HG03159 (cell line): ENCODE data around the gene TEX264.

ENCODE experiments used
- ATAC-seq: cut with Tn5 transposase; IDR thresholded peaks from one replicate; pipeline ENCODE4 v1.9.1; 2021; ENCODE audit warnings: mild to moderate bottlenecking, moderate library complexity; ENCODE audit not compliant: unreplicated experiment

TEX264 gene

GRCh38 chr3:51747840-51748239 lies 76.8 kb downstream of the TEX264 start:
- no peak for ATAC-seq

GRCh38 chr3:51748327-51748726 lies 77.3 kb downstream of the TEX264 start:
- ATAC-seq: no peak

- ATAC-seq: no peak
Measured at GRCh38 chr3:51750878-51751277, 79.8 kb downstream of the TEX264 start.

GRCh38 chr3:51751287-51751686 lies 80.2 kb downstream of the TEX264 start:
- no peak for ATAC-seq
